H1 (cell line): ENCODE results near the gene GAB2. TPM values are rescaled to one million over a fixed set of nuclear protein-coding genes. Genes with fewer than 3 reads are reported as not detected.

Experiments
- PHF8 ChIP-seq: fragments of 200-600 bp; sonication (generic); conservative IDR thresholded peaks from 2 replicates; pipeline ENCODE4 v1.7.1; 2012; ENCODE audit warnings: low read depth, mild to moderate bottlenecking, inconsistent platforms, low read length, moderate library complexity
- RAD21 ChIP-seq, 2 experiments: IDR thresholded peaks in 1 of 2; conservative IDR thresholded peaks in 1 of 2; 2 replicates each; pipeline ENCODE4 v1.6.1; 2011; ENCODE audit warnings: low read depth in 2 of 2, low read length in 2 of 2, improper control_type of control experiment in 1 of 2, inconsistent platforms in 1 of 2, mild to moderate bottlenecking in 1 of 2, moderate library complexity in 1 of 2
- TCF12 ChIP-seq: IDR thresholded peaks from 2 replicates; pipeline ENCODE4 v1.6.1; 2011; ENCODE audit warnings: low read depth, mild to moderate bottlenecking, low read length
- TEAD4 ChIP-seq: IDR thresholded peaks from 2 replicates; pipeline ENCODE4 v1.6.1; 2012; ENCODE audit warnings: low read depth, low read length, inconsistent platforms, mixed read lengths
- YY1 ChIP-seq: IDR thresholded peaks from 2 replicates; pipeline ENCODE4 v1.6.1; 2011; ENCODE audit warnings: low read depth, mild to moderate bottlenecking, low read length
- polyA plus RNA-seq, 7 experiments: library from polyadenylated mRNA; depleted of rRNA in 3 of 7; stranded (reverse) in 5 of 7; unstranded in 2 of 7; fragments of >200 nt in 5 of 7; fragments of 200-250 nt in 2 of 7; gene quantifications; 1 replicate in 5 of 7; 2 replicates in 1 of 7; 4 replicates in 1 of 7; pipeline versions ENCODE4 v1.2.1 to v1.2.3, GENCODE V29; 2011 to 2013; ENCODE audit warnings: missing spikeins in 2 of 7, mixed read lengths in 2 of 7
- total RNA-seq: library from RNA; stranded (reverse); fragmentation: NEBNext Ultra II Directional; extraction: Animal tissue kit (Norgen Biotek cat#: 25700); gene quantifications from 2 replicates; pipeline ENCODE4 v1.2.1, GENCODE V29; 2021
- TF ChIP-seq, protein P1 (sequence below): fragments of 300-600 bp; sonication (generic); IDR thresholded peaks from 2 replicates; pipeline ENCODE4 v1.7.1; 2012; ENCODE audit warnings: low read length, moderate library complexity, mild to moderate bottlenecking, inconsistent platforms; ENCODE audit not compliant: insufficient replicate concordance
- TF ChIP-seq, protein P2 (sequence below), 3 experiments: IDR thresholded peaks; 1 replicate in 2 of 3; 2 replicates in 1 of 3; pipeline versions ENCODE4 v1.5.1 to v1.6.1; 2011; ENCODE audit warnings: low read length in 3 of 3, mild to moderate bottlenecking in 3 of 3, inconsistent platforms in 2 of 3, low read depth in 1 of 3, moderate library complexity in 1 of 3; ENCODE audit not compliant: insufficient read depth in 1 of 3; ENCODE audit errors: control extremely low read depth in 1 of 3

Gene GAB2
- total and polyA plus RNA-seq, 2 of the 8 experiments (the other 6 are each of a cell fraction or from before 2014, with no cell fraction given), result 6.3 to 14.0 TPM

DNA sequence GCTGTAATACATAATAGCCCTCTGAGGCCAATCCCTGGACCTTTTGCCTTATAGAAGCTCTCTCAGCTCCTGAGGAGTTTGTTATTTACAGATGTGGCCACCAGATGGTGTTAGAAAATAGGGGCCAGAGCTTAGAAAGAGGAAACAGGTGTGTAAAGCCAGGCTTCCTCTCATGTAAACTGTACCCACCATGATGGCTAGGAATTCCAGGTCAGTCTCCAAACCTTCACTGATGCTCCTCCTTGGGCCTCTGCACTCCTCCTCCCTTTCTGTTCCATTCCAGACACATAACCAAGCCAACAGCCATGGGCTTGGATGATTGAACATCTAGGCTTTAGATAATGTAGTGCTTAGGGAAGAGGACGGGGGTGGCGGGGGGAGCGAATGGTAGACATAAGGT is 189.2 kb downstream of the GAB2 start (continued):
- TF ChIP-seq, protein P1, sequence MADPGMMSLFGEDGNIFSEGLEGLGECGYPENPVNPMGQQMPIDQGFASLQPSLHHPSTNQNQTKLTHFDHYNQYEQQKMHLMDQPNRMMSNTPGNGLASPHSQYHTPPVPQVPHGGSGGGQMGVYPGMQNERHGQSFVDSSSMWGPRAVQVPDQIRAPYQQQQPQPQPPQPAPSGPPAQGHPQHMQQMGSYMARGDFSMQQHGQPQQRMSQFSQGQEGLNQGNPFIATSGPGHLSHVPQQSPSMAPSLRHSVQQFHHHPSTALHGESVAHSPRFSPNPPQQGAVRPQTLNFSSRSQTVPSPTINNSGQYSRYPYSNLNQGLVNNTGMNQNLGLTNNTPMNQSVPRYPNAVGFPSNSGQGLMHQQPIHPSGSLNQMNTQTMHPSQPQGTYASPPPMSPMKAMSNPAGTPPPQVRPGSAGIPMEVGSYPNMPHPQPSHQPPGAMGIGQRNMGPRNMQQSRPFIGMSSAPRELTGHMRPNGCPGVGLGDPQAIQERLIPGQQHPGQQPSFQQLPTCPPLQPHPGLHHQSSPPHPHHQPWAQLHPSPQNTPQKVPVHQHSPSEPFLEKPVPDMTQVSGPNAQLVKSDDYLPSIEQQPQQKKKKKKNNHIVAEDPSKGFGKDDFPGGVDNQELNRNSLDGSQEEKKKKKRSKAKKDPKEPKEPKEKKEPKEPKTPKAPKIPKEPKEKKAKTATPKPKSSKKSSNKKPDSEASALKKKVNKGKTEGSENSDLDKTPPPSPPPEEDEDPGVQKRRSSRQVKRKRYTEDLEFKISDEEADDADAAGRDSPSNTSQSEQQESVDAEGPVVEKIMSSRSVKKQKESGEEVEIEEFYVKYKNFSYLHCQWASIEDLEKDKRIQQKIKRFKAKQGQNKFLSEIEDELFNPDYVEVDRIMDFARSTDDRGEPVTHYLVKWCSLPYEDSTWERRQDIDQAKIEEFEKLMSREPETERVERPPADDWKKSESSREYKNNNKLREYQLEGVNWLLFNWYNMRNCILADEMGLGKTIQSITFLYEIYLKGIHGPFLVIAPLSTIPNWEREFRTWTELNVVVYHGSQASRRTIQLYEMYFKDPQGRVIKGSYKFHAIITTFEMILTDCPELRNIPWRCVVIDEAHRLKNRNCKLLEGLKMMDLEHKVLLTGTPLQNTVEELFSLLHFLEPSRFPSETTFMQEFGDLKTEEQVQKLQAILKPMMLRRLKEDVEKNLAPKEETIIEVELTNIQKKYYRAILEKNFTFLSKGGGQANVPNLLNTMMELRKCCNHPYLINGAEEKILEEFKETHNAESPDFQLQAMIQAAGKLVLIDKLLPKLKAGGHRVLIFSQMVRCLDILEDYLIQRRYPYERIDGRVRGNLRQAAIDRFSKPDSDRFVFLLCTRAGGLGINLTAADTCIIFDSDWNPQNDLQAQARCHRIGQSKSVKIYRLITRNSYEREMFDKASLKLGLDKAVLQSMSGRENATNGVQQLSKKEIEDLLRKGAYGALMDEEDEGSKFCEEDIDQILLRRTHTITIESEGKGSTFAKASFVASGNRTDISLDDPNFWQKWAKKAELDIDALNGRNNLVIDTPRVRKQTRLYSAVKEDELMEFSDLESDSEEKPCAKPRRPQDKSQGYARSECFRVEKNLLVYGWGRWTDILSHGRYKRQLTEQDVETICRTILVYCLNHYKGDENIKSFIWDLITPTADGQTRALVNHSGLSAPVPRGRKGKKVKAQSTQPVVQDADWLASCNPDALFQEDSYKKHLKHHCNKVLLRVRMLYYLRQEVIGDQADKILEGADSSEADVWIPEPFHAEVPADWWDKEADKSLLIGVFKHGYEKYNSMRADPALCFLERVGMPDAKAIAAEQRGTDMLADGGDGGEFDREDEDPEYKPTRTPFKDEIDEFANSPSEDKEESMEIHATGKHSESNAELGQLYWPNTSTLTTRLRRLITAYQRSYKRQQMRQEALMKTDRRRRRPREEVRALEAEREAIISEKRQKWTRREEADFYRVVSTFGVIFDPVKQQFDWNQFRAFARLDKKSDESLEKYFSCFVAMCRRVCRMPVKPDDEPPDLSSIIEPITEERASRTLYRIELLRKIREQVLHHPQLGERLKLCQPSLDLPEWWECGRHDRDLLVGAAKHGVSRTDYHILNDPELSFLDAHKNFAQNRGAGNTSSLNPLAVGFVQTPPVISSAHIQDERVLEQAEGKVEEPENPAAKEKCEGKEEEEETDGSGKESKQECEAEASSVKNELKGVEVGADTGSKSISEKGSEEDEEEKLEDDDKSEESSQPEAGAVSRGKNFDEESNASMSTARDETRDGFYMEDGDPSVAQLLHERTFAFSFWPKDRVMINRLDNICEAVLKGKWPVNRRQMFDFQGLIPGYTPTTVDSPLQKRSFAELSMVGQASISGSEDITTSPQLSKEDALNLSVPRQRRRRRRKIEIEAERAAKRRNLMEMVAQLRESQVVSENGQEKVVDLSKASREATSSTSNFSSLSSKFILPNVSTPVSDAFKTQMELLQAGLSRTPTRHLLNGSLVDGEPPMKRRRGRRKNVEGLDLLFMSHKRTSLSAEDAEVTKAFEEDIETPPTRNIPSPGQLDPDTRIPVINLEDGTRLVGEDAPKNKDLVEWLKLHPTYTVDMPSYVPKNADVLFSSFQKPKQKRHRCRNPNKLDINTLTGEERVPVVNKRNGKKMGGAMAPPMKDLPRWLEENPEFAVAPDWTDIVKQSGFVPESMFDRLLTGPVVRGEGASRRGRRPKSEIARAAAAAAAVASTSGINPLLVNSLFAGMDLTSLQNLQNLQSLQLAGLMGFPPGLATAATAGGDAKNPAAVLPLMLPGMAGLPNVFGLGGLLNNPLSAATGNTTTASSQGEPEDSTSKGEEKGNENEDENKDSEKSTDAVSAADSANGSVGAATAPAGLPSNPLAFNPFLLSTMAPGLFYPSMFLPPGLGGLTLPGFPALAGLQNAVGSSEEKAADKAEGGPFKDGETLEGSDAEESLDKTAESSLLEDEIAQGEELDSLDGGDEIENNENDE, result no peak
- peak; percentile 83; the same call in 1 of the 2 replicates for TF ChIP-seq TCF12
- TF ChIP-seq, protein P2, sequence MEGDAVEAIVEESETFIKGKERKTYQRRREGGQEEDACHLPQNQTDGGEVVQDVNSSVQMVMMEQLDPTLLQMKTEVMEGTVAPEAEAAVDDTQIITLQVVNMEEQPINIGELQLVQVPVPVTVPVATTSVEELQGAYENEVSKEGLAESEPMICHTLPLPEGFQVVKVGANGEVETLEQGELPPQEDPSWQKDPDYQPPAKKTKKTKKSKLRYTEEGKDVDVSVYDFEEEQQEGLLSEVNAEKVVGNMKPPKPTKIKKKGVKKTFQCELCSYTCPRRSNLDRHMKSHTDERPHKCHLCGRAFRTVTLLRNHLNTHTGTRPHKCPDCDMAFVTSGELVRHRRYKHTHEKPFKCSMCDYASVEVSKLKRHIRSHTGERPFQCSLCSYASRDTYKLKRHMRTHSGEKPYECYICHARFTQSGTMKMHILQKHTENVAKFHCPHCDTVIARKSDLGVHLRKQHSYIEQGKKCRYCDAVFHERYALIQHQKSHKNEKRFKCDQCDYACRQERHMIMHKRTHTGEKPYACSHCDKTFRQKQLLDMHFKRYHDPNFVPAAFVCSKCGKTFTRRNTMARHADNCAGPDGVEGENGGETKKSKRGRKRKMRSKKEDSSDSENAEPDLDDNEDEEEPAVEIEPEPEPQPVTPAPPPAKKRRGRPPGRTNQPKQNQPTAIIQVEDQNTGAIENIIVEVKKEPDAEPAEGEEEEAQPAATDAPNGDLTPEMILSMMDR (IDR thresholded peaks at IDR 0.05; ENCODE audit: control extremely low read depth in 1 of 3, insufficient read depth in 1 of 3, low read depth in 1 of 3, low read length in 3 of 3), result peak in 2 of 3 experiments; percentile 63 to 75; a peak in 3 of 4 replicates
- TF ChIP-seq PHF8, result no peak
- TF ChIP-seq TEAD4, result 0 out of 2 replicates have a peak, but pooled peaks have one; percentile 23
- peak; percentile 87 to 93 for TF ChIP-seq RAD21 (IDR thresholded peaks at IDR 0.05 in 1 of 2, conservative IDR thresholded peaks at IDR 0.05 in 1 of 2; ENCODE audit: low read depth in 2 of 2, low read length in 2 of 2)
- TF ChIP-seq YY1, result peak; percentile 43; the same call in 1 of the 2 replicates
